SK-N-SH treated with all-trans-retinoic acid at 6 μM for 48 hours (cell line): ENCODE results near the gene LMAN1L.

ENCODE experiments used
- ARNTL ChIP-seq: fragments of 450-650 bp; formaldehyde crosslinking; IDR thresholded peaks from 2 replicates; pipeline ENCODE4 v1.5.0; 2020; ENCODE audit warnings: low read depth, mild to moderate bottlenecking, moderate library complexity, borderline replicate concordance
- CREB5 ChIP-seq: fragments of 250-450 bp; sonication (Bioruptor Pico); IDR thresholded peaks from 2 replicates; pipeline ENCODE4 v1.5.1; 2020; ENCODE audit warnings: low read depth, mild to moderate bottlenecking, moderate library complexity
- CSDC2 ChIP-seq: fragments of 250-450 bp; sonication (Bioruptor Pico); IDR thresholded peaks from 2 replicates; pipeline ENCODE4 v1.5.0; 2020; ENCODE audit warnings: mild to moderate bottlenecking, moderate library complexity
- ESRRG ChIP-seq: fragments of 250-450 bp; sonication (Bioruptor Pico); IDR thresholded peaks from 2 replicates; pipeline ENCODE4 v1.6.1; 2021; ENCODE audit warnings: mild to moderate bottlenecking
- ISL1 ChIP-seq: fragments of 250-450 bp; sonication (Bioruptor Pico); IDR thresholded peaks from 2 replicates; pipeline ENCODE4 v2.1.2; 2022; ENCODE audit warnings: mild to moderate bottlenecking, moderate library complexity
- PATZ1 ChIP-seq: fragments of 250-450 bp; sonication (Bioruptor Pico); IDR thresholded peaks from 2 replicates; pipeline ENCODE4 v1.8.0; 2020; ENCODE audit warnings: mild to moderate bottlenecking, moderate library complexity, borderline replicate concordance
- POU6F1 ChIP-seq: fragments of 250-450 bp; sonication (Bioruptor Pico); IDR thresholded peaks from 2 replicates; pipeline ENCODE4 v1.8.0; 2021; ENCODE audit warnings: low read depth, mild to moderate bottlenecking, moderate library complexity, borderline replicate concordance
- TCF4 ChIP-seq: fragments of 250-450 bp; sonication (Bioruptor Pico); IDR thresholded peaks from 2 replicates; pipeline ENCODE4 v1.8.0; 2021; ENCODE audit warnings: mild to moderate bottlenecking, moderate library complexity, borderline replicate concordance
- TOX ChIP-seq: fragments of 250-450 bp; sonication (Bioruptor Pico); IDR thresholded peaks from 2 replicates; pipeline ENCODE4 v1.8.0; 2021; ENCODE audit warnings: mild to moderate bottlenecking, moderate library complexity, borderline replicate concordance
- ZC3H10 ChIP-seq: fragments of 250-450 bp; sonication (Bioruptor Pico); IDR thresholded peaks from 2 replicates; pipeline ENCODE4 v1.5.1; 2021; ENCODE audit warnings: mild to moderate bottlenecking, moderate library complexity
- ZFP30 ChIP-seq: fragments of 450-650 bp; formaldehyde crosslinking; IDR thresholded peaks from 2 replicates; pipeline ENCODE4 v1.5.0; 2022; ENCODE audit warnings: mild to moderate bottlenecking, moderate library complexity

GRCh38 chr15:74865316-74865715, 52.7 kb downstream of the LMAN1L start:
- no peak for TF ChIP-seq CSDC2 (CRISPR knock-in tag)
- TF ChIP-seq POU6F1 (CRISPR knock-in tag) = no peak
- no peak for TF ChIP-seq TOX (CRISPR knock-in tag)
- no peak for TF ChIP-seq ISL1
- no peak for TF ChIP-seq ZC3H10
- no peak for TF ChIP-seq TCF4 (CRISPR knock-in tag)
- TF ChIP-seq CREB5 (CRISPR knock-in tag) = no peak
- no peak for TF ChIP-seq ARNTL (CRISPR knock-in tag)
- TF ChIP-seq ZFP30 (CRISPR knock-in tag) = no peak
- no peak for TF ChIP-seq ESRRG (CRISPR knock-in tag)
- TF ChIP-seq PATZ1 (CRISPR knock-in tag) = no peak
